NCI-H1105 treated with DMSO at 0.1 percent for 48 hours (cell line): ENCODE results near the gene FAM193B.
"Not testable (repeated sequence)": the region's sequence is repeated elsewhere in the genome, so short reads cannot be mapped to it uniquely, and the experiment has no call there.

Experiments
- DNase-seq: peaks from one replicate; lab custom pipeline; 2025; lab: John Stamatoyannopoulos, UW

The FAM193B gene

DNA sequence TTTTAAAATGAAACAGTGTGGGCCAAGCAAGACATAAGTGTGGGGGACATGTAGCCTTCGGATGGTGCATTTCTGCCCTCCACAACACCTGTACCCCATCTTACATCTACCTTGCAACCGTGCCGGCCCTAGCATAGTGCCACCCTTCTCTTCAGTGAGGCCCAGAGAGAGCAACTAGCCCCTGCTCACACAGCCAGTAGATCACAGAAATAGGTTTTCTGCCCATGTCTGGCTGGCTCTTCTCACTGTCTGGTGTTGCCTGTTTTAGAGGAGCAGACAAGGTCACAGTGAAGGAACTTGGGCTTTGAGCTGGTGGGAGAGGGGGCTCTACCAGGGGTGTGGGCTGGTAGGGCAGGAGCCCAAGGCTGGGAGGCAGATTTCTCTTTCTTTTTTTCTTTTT lies 68.1 kb downstream of the FAM193B start:
- DNase-seq = no peak

DNA sequence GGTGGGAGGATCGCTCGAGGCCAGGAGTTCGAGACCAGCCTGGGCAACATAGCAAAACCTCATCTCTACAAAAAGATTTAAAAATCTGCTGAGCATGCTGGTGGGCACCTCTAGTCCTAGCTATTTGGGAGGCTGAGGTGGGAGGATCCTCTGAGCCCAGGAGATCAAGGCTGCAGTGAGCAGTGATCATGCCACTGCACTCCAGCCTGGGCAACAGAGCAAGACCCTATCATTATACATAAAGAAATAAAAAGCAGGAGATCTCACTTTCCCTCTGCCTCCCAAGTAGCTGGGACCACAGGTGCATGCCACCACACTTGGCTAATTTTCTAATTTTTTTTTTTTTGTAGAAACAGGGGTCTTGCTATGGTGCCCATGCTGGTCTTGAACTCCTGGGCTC lies 68.6 kb downstream of the FAM193B start:
- not testable (repeated sequence) for DNase-seq

DNA sequence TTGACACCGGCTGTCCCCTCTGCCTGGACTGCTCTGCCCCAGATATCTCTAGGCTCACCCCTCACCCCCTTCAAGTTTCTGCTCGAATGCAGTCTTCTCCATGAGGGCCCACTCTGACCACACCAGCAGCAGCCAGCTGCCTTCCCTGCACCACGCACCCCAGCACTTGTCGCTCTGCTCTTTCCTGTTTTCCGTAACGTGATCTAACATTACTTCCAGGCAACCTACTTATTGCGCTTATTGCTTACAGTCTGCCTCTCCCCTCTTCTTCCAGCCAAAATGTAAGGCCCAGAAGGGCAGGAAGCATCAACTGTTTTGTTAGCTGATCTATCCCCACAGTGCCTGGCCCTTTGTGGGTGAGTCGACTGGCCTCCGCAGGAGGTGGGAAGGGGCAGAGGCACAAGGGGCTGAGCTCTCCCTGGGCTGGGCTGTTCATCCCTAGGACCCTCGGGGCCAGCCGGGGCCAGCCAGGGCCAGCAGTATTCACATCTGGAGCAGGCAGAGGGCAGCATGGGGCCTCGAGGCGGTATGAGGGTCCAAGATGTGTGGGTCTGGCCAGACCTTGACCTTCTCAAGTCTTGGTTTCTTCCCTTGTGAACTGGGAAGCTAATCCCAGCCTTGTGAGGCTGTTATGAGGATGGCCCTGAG lies 69.3 kb downstream of the FAM193B start:
- no peak for DNase-seq

DNA sequence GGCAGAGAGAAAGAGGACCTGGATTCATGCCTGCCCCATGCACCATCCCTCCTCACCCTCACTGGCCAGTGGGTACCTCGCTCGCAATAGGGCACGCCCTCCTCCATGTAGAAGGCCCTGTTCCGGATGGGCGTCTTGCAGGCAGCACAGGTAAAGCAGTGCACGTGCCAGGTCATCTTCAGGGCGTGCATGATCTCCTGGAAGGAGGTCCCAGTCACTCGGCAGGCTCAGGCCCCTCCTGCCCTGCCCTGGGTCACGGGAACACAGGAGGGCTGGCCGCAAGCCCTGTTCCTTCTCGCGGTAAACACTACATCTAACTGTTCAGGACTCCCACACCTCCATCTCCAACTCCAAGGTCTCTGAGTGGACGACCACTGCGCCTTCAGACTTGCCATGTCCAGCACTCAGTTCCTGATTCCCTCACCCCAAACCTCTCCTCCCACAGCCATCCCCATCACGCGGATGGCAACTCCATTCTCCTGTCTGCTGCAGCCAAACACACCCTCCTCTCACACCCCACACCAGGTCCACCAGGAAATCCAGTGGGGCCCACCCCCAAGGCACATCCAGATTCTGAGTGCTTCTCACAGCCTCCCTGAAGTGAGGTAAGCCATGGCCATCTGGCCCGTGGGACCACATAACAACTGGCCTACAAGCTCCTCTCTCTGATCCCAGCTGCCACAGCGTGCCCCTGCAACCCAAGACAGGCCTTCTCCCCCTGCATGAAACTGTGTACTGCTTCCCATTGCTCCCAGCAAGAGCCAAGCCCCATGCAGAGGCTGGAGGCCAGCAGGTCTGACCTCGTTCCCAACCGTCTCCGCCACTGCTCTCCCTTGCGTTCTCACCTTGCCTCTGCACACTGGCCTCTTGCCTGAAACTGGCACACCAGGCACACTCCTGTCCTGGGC lies 70.1 kb downstream of the FAM193B start:
- DNase-seq = no peak

DNA sequence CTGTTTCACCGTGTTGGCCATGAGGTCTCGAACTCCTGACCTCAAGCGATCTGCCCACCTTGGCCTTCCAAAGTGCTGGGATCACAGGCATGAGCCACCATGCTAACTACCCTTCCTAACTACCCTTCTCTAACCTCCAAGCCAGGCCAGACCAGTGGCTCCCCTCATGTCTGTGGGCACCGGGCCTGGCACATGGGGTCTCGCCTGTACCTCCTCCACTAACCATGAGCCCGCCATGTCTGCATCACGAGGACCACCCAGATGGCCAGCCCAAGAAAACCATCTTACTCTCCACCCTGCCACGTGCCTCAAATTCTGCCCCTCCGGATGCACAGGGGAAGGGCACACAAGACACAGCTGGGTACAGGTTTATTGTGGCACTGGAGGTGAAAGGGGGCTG lies 71.3 kb downstream of the FAM193B start:
- no peak for DNase-seq

DNA sequence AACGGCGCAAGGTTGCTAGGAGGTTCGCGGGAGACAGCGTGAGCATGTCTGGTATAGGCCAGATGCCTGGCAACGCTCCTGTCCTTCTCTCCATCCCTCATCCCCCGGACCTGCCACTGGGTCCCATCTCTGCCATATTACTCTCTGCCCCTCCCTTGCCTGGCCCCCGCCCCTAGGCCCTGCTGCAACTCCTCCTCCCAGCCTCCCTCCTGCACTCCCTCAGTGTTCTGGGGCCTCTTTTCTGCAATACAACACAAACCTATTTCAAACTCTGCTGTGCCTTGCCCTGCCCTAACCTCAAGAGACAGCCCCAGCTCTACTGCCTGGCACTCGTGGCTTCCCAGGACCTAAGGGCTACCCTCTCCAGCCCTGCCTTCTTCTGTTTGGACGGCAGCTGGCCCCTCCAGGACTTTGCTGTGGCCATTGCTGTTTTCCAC lies 72.0 kb downstream of the FAM193B start:
- DNase-seq = no peak

DNA sequence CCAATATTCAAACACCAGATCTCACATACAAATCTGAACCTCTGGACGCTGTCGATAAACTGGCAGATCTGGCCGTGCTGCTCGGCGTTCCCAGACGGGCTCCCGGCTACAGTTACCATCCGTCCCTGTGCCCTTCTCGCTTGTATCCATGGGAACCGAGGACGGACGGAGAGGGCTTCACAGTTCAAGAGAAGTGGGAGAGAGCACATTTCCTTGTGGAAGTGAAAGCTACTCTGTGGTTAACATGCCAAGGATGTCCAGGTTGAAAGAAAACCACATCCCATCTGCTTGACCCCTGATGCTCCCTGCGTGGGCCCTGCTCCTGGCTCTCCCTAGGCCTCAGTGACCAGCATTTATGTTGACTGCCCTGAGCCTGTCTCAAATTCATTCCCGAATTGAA lies 74.6 kb downstream of the FAM193B start:
- no peak for DNase-seq

DNA sequence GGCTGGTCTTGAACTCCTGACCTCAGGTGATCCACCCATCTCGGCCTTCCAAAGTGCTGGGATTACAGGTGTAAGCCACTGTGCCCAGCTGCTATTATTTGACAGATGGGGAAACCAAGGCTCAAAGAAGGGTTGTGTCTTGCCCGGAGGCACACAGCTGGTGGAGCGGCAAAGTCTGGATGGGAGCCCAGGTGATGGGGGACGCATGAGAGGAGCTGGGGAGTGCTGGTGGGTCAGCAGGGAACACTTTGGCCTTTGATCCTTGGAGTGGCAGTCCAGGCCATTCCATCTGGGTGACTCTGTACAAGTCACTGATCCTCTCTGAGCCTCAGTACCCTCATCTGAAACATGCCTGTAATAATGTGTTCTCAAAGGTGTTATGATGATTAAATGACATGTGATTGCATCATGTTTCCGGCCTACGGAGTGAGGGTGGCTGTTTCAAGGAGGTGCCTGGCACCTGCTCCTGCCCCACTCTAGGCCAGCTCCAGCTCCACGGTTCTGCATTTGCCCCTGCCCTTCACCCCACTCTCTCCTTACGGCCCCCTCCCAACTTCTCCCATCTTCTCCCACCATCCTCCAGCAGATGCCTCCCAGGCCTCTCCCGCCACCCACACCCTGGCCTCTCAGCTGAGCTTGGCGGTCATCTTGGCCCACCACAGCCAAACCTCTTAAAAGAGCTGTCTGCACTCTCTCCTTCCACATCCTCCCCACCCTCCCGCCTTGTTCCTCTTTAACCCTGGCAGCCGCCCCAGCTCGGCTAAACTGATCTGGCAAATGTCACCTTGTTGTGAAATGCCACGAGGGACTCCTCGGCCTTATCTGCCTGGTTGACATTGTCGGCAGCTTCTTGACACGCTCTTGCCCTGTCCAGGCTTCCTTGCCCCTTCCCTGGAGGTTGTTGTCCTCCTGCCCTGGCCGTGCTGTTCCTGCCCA lies 75.4 kb downstream of the FAM193B start:
- no peak for DNase-seq

DNA sequence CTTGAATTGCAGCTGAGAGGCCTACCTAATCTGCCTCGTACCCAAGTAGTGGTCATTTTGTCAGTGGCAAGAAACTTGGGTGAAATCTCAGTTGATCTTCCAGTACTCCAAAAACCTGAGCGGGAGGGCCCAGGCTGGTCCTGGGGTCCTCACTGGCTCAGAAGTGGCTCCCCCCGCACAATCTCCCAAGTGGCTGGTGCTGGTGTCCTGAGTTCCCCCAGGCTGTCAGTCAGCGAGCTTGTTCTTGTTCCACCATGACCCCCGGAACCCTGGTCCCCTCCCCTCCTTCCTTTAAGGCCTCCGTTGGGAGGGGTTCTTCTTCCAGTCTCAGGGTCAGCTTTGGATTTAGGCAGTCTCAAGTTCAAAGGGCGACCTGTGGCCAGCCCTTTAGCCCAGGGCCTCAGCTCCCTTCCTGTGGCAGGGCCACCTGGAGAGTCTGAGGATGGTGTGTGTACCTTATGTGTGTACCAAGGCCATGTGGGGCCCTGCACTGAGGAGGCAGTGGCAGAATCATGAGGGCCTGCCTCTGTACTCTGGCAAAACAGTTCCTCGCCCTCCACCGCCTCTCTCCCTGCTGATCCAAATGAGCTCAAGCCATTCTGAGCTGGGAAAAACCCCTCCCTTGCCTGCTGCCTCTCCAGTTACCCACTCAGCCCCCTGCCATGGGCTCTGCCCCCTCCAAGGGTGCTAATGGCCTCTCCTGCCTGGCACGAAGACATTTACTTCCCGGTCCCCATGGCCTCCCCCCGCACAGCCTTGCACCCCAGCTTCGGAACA lies 76.5 kb downstream of the FAM193B start:
- DNase-seq = no peak

DNA sequence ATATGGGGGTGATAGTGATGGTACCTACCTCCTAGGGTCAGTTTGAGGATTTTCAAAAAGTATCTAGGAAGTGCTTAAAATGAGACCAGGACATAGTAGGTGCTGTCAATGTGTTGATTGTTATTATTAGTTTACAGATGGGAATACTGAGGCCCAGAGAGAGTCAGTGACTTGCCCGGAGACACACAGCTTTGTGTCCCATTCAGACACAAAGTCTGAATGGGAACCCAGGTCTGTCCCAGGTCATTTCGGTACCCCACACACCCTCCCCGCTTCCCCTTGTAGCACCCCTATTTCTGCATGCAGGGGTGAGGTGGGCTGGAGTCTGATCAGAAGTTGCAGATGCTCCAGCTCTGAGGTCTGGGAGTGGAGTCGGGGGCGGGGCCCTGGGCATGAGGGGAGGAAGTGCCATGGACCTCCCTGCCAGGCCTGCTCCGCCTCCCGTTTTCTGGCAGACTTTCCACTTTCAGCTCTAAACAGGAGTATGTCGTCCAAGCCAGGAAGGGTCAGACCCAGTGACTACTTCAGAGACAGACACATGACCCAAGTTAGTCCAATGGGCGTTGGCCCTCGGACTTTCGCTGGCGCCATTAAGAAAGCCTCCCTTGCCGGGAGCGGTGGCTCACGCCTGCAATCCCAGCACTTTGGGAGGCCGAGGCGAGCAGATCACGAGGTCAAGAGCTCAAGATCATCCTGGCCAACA lies 77.7 kb downstream of the FAM193B start:
- DNase-seq = no peak

DNA sequence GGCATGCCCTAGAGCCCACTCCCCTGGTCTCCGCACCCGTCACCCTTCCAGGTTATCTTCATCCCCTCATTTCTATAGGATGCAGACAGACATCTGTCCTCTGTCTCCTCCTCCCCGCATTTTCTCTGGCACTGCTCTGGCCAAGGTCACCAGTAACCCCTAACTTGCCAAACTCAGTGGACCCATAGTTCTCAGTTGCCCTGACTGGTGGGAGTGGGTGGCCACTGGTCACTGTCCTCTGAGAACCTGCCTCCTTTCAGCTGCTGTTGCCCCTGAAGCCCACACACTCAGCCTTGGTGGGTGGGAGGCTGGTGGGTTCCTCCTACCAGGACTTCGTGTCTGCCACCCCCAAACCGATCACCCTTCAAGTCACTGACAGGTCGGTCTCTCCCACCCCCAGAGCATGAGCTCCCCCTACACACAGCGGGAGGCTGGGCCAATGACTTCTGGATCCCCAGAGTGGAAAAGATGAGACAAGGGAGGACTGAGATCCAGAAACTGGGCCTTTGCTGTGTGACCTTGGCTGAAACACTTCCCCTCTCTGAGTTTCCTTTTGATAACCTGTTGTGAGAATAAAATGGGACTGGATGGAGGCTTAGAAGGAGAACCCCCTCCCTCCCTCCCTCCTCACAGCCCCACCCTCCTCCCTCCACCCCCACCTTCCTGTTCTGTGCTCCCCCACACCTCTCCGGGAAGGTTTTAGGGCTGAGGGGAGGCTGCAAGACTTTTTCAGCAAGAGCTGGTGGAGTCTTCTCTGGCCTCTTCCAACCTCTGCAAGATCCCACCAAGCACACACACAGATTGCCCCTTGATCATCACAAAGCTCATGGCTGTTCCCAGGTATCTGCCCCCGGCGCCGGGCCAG lies 78.6 kb downstream of the FAM193B start:
- no peak for DNase-seq

DNA sequence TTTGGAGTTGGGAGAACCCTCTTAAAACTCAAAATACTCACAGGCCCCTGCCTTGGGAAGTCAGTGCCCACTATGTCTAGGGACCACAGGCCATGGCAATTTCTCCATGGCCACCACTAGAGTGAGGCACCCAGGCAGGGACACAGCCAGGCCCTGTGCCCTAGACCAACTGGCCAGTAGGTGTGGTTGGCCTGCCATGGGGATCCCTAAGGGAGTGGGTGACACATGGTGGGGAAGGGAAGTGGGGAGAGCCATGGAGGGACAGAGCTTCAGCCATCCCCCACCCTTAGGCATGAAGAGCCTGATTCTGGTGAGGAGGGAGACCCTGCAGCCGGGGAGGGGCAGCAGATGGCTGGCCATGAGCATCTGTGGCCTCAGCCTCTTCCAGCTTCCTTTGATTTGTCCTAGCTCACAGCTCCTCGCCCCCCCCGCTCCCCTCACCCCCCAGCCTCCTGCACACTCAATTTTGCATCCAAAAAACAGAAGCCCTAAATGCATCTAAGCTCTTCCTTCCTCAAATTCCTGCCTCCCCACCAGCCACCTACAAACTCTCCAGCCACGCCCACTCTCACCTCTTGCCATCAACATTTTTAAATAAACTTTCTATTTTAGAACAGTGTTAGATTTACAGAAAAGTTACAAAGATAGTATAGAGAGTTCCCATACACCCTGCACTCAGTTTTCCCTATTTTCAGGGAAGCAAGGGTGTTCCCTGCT lies 79.4 kb downstream of the FAM193B start:
- no peak for DNase-seq

DNA sequence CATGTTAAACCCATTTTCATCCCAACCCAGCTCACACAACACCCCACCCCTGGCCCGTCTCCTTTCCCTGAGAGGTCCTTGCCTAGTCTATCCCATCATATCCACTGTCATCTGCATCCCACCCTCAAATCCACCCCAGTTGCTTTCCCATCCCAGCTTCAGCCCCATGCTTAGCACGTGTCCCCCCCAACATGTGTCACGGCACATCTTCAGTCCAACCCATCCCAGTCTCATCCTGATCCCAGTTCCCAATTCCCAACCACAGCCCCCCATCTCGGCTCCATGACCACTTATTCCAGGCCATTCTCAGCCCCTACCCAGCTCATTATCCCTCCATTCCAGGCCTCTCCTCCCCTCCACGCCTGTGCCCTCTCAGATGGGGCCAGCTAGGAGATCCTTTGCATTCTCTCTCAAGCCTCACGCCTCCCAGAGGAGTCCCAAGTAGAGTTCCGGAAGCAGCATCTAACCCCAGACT lies 80.3 kb downstream of the FAM193B start:
- no peak for DNase-seq

DNA sequence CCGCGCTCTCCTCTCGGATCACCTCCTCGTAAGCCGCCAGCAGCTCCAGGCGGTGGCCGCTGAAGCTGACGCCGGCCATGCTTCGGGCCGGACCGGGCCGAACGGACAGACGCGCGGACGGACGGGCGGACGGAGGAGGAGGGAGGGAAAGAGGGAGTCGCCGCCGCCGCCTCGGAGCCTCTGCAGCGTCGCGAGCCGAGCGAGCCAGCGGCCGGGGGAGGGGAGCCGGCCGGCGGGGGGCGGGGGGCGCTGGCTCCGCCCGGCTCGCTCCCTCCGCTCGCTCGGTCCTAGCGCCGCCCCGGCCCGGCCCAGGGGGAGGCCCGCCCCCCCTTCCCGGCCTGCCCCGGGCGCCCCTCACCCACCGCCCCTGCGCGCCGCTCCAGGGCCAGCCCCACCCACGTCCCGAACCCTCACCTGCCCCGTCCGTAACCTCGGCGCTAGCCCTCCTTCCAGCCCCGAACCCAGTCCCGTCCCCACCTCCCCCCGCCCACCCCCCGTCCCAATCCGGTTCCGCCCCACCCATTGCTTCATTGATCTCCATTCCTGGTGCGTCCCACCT lies 80.8 kb downstream of the FAM193B start, which contains the start of gene DBN1:
DBN1 (minus strand) TSS at position 192 of the 559 bp plus-strand sequence; CDS start at position 79, 113 bp downstream.
- DNase-seq = peak; percentile 33

DNA sequence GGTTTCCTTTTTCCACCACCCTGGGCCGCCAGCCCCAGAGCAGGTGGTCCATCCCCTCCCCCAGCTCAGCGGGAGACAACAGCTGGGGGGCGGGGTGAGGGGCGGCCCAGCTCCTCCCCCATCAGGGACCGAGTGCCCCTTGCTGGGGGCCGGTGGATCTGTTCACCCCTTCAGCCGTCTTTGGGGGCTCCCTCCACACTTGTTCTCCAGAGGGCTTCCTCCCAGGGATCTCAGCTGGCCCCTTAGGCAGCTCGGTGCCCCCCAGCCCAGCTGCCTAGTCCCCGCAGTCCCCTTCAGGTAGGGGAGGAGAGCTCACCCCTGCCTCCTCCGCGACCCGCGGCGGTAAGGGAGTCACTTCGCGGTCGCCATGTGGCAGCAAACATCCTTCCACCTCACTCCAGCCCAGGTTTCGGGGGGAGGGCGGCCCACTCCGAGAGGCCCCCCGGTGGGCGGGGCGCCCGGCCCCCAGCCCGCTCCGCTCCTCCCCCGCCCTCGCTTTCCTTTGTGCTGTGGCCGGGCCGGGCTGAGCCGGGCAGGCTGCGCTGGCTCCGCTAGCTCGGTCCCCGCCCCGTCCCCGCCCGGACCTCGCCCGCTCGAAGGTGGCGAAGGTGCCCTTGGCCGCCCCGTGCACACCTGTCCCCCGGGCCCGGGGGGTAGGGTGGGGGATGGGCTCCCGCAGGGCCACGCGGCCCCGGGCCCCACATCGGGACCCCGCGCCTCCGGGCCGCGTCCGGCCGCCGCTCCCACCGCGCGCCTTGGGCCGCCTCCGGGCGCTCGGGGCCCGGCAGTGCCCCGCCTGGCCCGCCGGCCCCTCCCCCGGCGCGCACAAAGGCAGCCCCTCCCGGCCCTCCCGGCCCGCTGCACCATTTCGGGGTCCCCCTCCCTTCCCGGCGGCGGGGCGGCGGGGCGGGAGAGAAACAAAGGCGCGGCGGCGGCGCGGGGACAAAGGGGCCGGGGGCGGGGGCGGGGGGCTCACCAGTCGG lies 81.6 kb downstream of the FAM193B start:
- DNase-seq = peak; percentile 10

DNA sequence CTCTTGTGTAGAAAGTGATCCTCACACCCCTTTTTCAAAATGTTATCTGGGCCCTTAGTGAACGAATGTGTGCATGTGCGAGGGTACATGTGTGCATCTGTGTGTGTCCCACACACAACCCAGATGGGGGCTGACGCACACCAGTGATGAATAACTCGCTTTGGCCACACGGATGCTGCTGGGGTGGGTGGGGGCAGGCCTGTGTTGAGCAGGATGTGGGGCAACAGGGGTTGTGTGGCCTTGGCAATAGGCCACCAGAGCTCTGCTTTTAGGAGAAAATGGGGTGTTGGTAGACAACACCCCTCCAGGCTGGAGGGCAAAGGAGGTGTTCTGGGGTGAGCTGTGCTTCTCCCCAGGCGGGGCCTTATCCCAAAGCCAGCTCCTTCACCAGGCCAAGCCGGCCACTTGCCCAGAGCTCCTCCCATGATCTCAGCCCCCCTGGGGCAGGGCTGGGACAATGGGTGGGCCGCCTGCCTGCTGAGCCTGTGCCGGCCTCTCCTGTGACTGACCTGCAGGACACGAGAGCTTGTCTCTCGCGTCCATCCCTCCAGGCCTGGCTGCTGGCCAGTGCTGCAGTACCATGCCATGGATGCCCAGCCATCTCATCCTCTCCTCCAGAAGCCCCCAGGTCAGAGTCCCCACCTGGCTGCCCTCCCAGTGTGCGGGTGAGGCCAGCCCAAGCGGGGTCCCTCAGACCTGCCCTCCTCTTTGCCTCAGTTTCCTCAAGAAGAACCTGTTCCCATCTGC lies 82.6 kb downstream of the FAM193B start:
- DNase-seq = no peak
